ENCODE measurements around the gene IL32. TPM values are rescaled to one million over a fixed set of nuclear protein-coding genes. Genes with fewer than 3 reads are reported as not detected.

The IL32 gene
- total RNA-seq, 1 donor from 2014 or later: 79.1 TPM

DNA sequence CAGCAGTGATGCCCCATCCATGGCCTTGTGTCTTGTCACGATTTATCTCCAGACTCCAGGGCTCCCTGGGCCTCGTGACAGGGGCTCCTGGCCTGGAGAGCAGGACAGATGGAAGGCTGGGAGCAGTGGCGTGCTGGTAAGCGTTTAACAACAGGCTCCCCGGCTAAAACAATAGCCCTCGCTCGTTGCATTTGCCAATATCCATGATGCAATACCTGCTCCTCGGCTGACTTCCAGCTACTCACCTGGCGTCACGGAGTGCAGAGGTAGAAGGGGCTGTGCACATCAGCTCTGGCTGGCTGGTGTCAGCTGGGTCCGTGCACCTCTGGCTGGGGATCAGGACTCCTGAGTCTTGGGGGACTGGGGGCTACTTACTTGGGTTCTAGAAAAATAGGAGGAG is 27.2 kb upstream of the IL32 start:
- peaks cover 11% of the 10 kb centered on the region for H3K4me1 ChIP-seq
- no peaks in the 10 kb centered on the region for H3K36me3 ChIP-seq
- H3K4me3 ChIP-seq: no peak overlapping the region
- ATAC-seq (peak in 1 of 2 donors; percentile 48), DNase-seq (no peak)
- no peaks in the 10 kb centered on the region for H3K9me3 ChIP-seq
- H3K27me3 ChIP-seq (ENCODE audit: low read depth): peaks cover 83% of the 10 kb centered on the region
- no peak overlapping the region for H3K27ac ChIP-seq
- TF ChIP-seq, protein P1, sequence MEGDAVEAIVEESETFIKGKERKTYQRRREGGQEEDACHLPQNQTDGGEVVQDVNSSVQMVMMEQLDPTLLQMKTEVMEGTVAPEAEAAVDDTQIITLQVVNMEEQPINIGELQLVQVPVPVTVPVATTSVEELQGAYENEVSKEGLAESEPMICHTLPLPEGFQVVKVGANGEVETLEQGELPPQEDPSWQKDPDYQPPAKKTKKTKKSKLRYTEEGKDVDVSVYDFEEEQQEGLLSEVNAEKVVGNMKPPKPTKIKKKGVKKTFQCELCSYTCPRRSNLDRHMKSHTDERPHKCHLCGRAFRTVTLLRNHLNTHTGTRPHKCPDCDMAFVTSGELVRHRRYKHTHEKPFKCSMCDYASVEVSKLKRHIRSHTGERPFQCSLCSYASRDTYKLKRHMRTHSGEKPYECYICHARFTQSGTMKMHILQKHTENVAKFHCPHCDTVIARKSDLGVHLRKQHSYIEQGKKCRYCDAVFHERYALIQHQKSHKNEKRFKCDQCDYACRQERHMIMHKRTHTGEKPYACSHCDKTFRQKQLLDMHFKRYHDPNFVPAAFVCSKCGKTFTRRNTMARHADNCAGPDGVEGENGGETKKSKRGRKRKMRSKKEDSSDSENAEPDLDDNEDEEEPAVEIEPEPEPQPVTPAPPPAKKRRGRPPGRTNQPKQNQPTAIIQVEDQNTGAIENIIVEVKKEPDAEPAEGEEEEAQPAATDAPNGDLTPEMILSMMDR (IDR thresholded peaks at IDR 0.05): no peak
- intact Hi-C loops (cut with DNase I): no loop called here

DNA sequence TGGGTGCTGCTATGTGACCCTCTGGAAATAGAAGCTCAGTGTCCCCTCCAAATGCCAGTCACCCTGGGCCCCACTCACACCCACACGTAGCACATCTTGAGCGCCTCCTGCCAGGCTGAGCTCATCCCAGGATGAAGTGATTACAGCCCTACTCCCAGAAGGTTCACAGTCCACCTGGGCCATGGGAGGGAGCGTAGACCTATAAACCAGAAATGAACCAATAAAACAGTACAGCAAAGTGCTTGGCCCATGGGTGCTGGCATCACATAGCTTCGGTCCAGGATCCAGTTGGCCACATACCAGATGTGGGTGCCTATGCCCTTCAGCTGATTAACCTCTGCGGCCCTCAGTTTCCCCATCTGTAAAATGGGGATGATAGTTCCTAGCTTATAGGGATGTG is 26.5 kb upstream of the IL32 start:
- ATAC-seq (no peak), DNase-seq (no peak)
- Histone ChIP-seq H3K4me1 (peaks cover 11% of the 10 kb centered on the region), H3K27me3 (ENCODE audit: low read depth) (peaks cover 85% of the 10 kb centered on the region), H3K4me3 (no peak overlapping the region), H3K27ac (no peak overlapping the region), H3K36me3 (no peaks in the 10 kb centered on the region), H3K9me3 (no peaks in the 10 kb centered on the region)
- intact Hi-C loops (cut with DNase I): no loop called here
- TF ChIP-seq, protein P1 (IDR thresholded peaks at IDR 0.05): no peak

DNA sequence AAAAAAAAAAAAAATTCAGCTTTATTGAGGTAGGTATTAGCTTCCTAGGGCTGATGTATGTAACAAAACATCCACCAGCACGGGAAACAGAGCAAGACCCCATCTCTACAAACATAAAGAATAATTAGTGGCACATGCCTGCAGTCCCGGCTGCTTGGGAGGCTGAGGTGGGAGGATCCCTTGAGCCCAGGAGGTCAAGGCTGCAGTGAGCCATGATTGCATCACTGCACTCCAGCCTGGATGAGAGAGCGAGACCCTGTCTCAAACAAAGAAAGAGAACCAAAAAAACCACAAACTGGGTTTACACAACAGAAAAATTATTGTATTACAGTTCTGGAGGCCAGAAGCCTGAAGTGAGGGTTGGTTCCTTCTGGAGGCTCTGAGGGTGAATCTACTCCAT is 23.1 kb upstream of the IL32 start:
- no peak for DNase-seq
- Histone ChIP-seq H3K36me3 (no peaks in the 10 kb centered on the region), H3K27ac (no peak overlapping the region), H3K4me3 (no peak overlapping the region), H3K4me1 (peaks cover 21% of the 10 kb centered on the region), H3K9me3 (no peaks in the 10 kb centered on the region), H3K27me3 (ENCODE audit: low read depth) (peaks cover 86% of the 10 kb centered on the region)
- intact Hi-C loops (cut with DNase I): no loop called here
- TF ChIP-seq, protein P1 (IDR thresholded peaks at IDR 0.05): no peak
- no peak for ATAC-seq

DNA sequence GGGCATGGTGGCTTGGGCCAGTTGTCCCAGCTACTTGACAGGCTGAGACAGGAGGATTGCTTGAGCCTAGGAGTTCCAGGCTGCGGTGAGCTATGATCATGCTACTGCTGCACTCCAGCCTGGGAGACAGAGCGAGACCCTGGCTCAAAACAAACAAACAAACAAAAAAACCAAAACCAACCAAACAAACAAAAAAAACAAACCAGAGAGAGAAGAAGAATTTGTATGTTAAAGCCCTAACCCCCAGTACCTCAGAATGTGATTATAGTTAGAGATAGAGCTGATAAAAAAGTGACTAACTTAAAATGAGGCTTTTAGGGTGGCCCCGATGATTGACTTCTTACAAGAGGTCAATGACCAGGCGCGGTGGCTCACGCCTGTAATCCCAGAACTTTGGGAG is 20.7 kb upstream of the IL32 start:
- Histone ChIP-seq H3K36me3 (no peaks in the 10 kb centered on the region), H3K27ac (no peak overlapping the region), H3K4me3 (no peak overlapping the region), H3K27me3 (ENCODE audit: low read depth) (peaks cover 84% of the 10 kb centered on the region), H3K9me3 (no peaks in the 10 kb centered on the region), H3K4me1 (peaks cover 21% of the 10 kb centered on the region)
- TF ChIP-seq, protein P1 (IDR thresholded peaks at IDR 0.05): no peak
- DNase-seq (no peak), ATAC-seq (no peak)
- intact Hi-C loops (cut with DNase I): no loop called here

DNA sequence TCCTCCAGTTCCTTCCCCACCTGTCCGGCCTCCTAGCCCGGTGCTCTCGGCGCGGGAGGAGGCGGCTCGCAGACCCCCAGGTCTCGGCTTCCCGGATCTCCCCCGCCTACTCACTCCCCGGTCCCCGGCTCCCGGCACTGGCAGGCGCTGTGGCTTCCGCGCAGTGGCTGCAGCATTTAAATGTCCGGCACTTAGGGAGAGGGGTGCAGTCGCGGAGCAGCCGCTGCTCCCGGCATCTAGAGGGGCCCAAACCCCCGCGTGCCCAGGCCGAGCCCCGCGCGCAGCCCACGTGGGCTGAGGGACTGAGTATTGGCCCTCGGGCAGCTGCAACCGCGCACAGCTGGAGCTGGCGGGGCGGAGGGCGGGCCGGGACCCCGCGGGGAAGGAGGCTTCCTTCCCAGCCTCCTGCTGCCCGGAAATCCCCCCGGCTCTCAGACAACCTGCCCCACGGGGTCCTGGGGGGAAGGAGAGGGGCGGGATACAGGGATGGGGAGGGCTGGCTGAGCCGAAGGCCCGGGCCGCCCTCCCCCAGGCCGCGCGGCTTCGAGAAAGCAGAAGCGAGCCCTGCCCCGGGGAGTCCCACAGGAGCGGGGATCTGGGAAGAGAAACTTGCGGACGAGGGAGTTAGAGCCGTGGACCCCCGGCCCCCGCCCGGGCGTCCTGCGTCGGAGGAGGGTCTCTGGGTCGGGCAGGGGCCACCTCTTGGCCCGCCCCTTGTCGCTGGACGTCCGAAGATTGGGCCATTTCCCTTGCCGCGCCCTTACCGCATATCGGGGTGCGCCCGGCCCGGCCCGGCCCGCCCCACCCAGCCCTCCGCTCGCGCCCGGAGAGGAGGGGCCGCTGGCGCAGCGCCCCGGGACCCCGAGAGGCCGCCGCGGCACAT is 19.4 kb upstream of the IL32 start, which contains the start of gene MMP25:
TSS of gene MMP25 (plus strand) at position 804 of the 883 bp plus-strand sequence. CDS start 357 bp downstream, outside the sequence.
- DNase-seq: no peak
- ATAC-seq: peak; percentile 55 to 73
- intact Hi-C loops (cut with DNase I): no loop called here
- Histone ChIP-seq H3K4me1 (peaks cover 21% of the 10 kb centered on the region), H3K9me3 (no peaks in the 10 kb centered on the region), H3K27me3 (ENCODE audit: low read depth) (peaks cover 80% of the 10 kb centered on the region), H3K27ac (peak within 1 kb of the TSS; percentile 65), H3K36me3 (no peaks in the 10 kb centered on the region), H3K4me3 (peak within 1 kb of the TSS; percentile 52)
- TF ChIP-seq, protein P1 (IDR thresholded peaks at IDR 0.05): no peak

Data from lower lobe of right lung (tissue), 2 donors.